NOMO-1 treated with dmso at 0.1 percent for 144 hours (cell line): ENCODE measurements around the gene ADAM23.

Source experiments
- DNase-seq: peaks from one replicate; lab custom pipeline; 2025; ENCODE audit not compliant: unreplicated experiment; lab: John Stamatoyannopoulos, UW

ADAM23 gene

GRCh38 chr2:206438196-206438724 is 5.1 kb upstream of the ADAM23 start:
- DNase-seq, result no peak

- no peak for DNase-seq
Measured at GRCh38 chr2:206442474-206442832, 879 bp upstream of the ADAM23 start.

DNA sequence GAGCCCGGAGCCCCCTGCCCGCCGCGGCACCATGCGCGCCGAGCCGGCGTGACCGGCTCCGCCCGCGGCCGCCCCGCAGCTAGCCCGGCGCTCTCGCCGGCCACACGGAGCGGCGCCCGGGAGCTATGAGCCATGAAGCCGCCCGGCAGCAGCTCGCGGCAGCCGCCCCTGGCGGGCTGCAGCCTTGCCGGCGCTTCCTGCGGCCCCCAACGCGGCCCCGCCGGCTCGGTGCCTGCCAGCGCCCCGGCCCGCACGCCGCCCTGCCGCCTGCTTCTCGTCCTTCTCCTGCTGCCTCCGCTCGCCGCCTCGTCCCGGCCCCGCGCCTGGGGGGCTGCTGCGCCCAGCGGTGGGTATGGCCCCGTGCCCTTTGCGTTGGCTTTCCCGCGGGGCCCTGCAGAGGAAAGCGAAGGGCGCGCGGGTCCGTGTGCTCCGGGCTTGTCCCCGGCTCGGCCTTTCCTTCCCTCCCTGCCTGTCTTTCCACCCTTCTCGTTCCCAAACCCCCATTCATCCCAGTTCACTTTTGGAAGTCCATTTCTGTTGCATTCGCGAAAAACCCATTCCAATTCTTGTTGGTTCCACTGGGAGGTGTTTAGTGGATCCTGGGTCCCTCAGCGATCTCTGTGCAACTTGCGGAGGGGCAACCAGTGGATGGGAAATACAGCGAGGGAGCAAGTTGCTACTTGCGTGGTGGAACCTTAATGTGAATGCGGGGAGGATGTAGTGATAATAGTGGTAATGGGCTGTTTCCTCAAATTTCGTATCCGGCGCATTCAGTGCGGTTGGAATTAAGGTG is 599 bp downstream of the ADAM23 start:
- no peak for DNase-seq

DNA sequence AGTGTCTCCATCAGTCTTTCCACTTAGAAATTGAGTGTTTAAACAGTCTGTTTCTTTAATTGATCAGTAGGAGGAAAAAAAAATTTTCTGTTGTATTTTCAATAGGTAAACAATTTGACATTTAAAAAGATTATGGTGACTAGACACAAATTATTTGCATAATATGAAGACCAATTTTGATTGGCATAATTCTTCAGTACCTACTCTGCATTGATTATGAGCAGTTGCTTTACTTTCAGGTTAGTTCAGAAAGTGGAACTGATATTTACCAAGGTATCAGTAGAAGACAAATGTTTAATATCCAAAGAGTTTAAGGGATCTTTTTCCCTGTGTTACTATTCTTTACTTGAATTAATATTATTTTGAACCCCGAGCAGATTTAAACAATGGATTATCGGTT is 2.6 kb downstream of the ADAM23 start:
- DNase-seq, result no peak

DNA sequence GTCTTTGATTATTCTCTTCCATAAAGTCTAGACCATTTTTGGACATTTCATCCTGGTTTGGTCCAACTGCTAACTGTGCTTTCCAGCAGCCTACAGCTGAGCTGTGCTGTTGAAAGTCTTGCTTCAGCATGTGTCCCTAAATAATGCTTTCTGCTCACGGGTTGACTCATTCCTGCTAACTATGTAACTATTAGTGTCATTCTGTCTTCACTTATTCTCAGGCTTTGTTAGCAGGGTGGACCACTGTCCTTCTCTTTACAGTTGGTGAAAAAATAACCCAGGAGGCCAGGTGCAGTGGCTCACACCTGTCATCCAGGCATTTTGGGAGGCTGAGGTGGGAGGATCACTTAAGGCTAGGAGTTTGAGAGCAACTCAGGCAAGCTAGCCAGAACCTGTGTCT is 8.9 kb downstream of the ADAM23 start:
- no peak for DNase-seq

DNA sequence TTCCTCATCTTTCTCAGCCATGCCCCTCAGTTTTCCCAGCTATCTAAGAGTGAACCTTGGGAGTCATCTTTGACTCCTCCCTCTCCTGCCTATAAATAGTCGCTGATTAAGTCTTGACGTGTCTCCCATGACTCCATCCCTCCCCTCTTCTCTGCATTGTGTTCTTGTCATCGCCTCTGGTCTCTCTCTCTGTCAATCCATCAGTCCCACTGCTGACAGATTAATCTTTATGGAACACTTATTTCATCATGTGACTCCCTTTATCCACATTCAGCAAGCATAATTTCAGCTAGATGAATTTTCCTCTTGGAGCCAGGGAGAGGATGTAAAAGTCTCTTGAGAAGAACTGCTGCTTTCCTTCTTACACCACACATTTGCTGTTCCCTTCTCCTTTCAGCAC is 9.4 kb downstream of the ADAM23 start:
- no peak for DNase-seq

DNA sequence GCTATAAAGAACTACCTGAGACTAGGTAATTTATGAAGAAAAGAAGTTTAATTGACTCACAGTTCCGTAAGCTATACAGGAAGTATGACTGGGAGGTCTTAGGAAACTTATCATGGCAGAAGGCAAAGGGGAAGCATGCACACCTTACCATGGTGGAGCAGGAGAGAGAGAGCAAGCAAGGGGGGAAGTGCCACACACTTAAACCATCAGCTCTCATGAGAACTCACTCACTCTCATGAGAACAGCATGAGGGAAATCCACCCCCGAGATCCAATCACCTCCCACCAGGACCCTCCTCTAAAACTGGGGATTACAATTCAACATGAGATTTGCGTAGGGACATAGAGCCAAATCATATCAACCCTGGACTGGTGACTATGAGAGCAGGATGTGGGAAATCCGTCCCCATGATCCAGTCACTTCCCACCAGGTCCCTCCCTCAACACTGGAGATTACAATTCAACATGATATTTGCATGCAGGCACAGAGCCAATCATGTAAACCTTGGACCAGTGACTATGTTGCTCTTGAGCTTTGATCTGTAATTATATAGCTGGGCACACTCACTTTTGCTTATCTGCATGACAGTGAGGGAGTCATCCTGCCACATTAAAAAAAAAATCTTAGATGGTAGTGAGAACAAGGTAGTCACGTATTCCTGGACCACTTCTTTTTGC is 12.9 kb downstream of the ADAM23 start:
- no peak for DNase-seq

- DNase-seq, result peak; percentile 66
Measured at GRCh38 chr2:206457188-206457634, 13.9 kb downstream of the ADAM23 start.

DNA sequence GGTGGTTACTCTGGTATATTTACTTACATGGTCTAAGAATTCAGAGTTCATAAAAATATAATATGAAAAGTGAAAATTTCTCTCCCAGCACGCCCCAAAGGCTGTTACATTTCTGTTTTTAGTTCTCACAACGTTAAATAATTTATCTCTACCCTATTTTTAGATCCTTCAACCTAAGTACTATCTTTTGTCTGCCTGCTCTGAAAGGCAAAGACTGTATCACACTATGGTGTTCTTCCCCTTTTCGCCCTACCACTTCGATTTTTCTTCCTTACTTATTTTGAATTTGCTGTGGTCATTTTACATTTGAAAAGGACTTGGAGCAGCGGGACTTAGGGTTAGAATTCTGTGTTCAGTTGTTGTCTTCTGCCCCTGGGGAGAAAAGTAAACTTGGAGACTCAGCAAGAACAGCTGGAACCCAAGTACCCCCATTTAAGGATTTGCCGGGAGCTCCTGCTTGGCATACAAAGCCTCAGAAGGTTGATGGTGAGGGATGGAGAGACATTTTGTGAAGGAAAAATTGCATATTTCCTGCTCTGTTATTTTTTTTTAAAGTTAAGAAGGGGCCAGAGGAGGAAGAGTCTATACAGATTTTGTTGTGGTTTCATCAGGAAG is 19.0 kb downstream of the ADAM23 start:
- no peak for DNase-seq

DNA sequence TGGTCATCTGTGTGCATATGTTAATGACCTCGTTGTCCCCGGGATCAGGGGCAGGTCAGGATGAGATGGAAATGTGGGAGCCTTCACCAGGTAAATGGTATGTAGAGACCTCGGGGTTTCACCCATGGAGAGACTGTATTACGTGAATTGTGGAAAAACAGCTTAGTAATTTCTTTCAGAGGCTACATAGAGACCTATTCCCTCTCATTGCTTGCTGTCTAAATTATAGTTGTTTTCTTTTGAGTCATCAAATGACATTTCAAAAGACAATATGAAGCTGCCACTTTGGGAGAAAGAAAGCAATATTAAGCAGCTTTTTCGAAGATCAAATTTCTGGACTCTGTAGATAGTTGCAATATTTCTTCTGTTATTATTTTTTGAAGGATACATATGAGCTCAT is 20.4 kb downstream of the ADAM23 start:
- no peak for DNase-seq

DNA sequence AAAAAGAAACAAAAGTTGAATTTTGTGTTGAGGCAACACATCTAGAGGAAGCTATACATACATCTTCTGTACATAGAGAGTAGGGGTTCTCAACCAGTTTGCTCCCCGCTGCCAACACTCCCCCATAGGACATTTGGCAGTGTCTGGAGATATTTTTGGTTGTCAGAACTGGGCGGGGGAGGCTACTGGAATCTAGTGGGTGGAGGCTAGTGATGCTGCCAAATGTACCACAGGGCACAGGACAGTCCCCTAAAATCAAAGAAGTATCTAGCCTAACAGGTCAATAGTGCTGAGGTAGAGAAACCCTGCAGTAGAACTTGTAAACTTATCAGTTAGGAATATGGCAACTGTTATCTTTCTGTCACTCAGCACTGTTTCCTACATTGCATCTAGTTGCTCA is 21.3 kb downstream of the ADAM23 start:
- DNase-seq, result no peak

GRCh38 chr2:206471524-206472062 is 28.3 kb downstream of the ADAM23 start:
- no peak for DNase-seq

- no peak for DNase-seq
Measured at GRCh38 chr2:206472094-206472493, 28.8 kb downstream of the ADAM23 start.

DNA sequence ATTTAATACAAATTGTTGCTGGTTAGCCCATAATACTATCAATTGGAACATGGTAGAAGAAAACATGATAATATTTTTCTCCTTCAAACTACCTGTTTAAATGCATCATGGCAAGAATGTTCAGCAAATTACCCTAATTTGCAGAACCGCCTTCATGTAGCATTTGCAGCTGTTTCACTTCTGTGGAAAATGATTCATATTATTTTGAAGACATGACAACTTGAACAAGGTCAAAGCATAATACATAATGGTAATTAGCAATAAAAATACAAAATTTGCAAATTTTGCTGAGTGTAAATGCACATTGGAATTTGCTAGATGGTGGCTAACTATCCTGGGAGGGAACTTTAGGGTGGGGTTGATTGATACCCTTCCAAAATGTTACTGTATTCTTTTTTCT is 30.8 kb downstream of the ADAM23 start:
- no peak for DNase-seq

- DNase-seq, result no peak
Measured at GRCh38 chr2:206477296-206477695, 34.0 kb downstream of the ADAM23 start.

GRCh38 chr2:206478340-206478739 is 35.0 kb downstream of the ADAM23 start:
- DNase-seq, result no peak

DNA sequence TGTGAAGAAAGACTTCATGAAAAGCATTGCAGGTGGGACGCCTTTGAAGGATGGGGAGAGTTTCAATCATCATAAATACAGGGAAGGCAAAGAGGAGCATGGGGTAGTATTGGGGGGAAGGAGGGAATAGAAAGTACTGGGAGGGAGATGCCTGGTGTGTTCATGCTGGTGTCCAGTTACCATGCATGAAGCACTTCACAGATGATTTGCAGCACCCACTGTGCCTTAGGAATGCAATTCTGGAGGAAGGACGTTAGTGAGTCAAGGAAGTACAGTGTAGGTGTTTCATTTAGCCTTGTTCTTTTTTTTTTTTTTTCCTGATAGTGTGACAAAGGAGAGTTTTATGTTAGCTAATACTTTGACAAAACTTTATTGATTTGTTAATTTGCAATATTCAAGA is 36.8 kb downstream of the ADAM23 start:
- DNase-seq, result no peak

DNA sequence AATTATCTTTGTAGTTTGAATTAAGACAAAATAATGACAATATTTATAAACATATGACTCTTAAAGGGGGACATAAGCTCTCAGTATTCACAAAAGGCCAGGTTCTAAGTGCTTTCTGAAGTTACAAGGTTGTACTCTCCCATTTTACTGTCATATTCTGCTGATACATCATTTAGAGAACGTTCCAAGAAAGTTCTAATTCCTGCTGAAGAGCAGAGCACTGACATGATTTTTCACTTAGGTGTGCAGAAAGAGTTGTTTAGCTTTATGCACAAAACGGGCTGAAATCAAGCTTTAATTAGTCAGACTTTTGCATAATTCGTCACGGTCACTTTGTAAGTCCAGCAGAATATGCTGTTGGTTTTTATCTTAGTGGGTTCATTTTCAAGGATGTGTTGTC is 37.3 kb downstream of the ADAM23 start:
- DNase-seq, result no peak

DNA sequence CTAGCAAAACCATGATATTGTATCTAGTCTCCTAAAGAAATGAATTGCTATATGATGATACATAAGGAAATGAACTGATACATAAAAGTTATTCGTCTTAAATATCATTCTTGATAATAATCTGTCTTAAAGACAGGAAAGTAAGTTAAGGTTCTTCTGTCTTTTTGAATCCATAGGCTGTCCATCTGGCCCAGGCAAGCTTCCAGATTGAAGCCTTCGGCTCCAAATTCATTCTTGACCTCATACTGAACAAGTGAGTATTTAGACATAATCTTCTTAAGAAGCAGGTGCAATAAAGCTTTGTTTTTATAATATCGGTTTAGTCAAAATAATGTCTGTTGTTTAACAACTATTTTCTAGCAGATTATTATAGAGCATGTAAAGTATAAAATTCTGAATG is 37.7 kb downstream of the ADAM23 start:
- DNase-seq, result no peak

DNA sequence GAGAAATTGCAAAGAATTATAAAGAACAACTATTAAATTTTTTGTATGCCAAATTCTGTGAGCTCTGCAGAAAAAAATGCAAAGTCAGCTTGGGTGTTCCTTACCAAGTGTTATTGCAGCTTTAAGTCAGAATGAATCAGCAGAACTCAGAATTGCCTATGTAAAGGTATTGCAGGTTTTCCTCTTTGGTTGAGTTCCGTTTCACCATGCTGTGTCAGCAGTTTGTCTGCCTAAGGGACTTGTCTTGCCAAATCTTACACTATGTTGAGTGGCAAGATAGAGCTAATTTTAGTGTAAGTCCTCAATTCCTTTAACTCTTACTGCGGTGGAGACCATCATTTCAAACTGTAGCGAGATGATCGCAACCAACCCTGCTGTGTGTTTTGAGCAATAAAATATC is 38.8 kb downstream of the ADAM23 start:
- DNase-seq, result no peak

- no peak for DNase-seq
Measured at GRCh38 chr2:206482633-206483032, 39.3 kb downstream of the ADAM23 start.

DNA sequence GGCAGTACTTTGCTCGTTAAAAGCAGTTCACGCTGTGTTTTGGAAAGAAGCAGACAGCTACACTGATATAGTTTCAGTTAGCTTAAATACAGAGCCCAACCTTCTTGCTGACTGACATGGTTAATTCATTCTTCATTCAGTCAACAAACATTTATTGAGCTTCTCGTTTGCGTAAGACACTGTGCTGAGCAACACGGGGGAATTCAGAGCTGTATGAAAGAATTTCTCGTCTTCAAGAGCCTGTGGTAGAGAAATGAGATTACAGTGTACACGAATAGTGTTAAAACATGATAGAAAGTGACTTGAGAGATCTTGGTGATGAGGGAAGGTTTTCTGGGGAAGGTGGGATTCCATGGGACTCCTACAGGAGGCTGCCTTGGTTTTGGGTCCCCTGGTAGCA is 44.7 kb downstream of the ADAM23 start:
- DNase-seq, result no peak
